SK-N-SH treated with all-trans-retinoic acid at 6 μM for 48 hours (cell line): ENCODE results near the gene PLA2R1.

Experiments
- ATAC-seq: fragments of 200-7000 bp; cut with Tn5 transposase; 3 replicates; pipeline ENCODE4 v1.9.1; 2020; ENCODE audit warnings: mild to moderate bottlenecking, moderate library complexity
- ARNTL ChIP-seq: fragments of 450-650 bp; formaldehyde crosslinking; IDR thresholded peaks from 2 replicates; pipeline ENCODE4 v1.5.0; 2020; ENCODE audit warnings: low read depth, mild to moderate bottlenecking, moderate library complexity, borderline replicate concordance
- CREB5 ChIP-seq: fragments of 250-450 bp; sonication (Bioruptor Pico); IDR thresholded peaks from 2 replicates; pipeline ENCODE4 v1.5.1; 2020; ENCODE audit warnings: low read depth, mild to moderate bottlenecking, moderate library complexity
- CSRNP3 ChIP-seq: fragments of 250-450 bp; sonication (Bioruptor Pico); IDR thresholded peaks from 2 replicates; pipeline ENCODE4 v1.5.1; 2021; ENCODE audit warnings: mild to moderate bottlenecking, moderate library complexity
- ESRRG ChIP-seq: fragments of 250-450 bp; sonication (Bioruptor Pico); IDR thresholded peaks from 2 replicates; pipeline ENCODE4 v1.6.1; 2021; ENCODE audit warnings: mild to moderate bottlenecking
- GLIS3 ChIP-seq: fragments of 250-450 bp; sonication (Bioruptor Pico); IDR thresholded peaks from 2 replicates; pipeline ENCODE4 v1.5.0; 2020; ENCODE audit warnings: mild to moderate bottlenecking, moderate library complexity
- ISL1 ChIP-seq: fragments of 250-450 bp; sonication (Bioruptor Pico); IDR thresholded peaks from 2 replicates; pipeline ENCODE4 v2.1.2; 2022; ENCODE audit warnings: mild to moderate bottlenecking, moderate library complexity
- OSR1 ChIP-seq: fragments of 250-450 bp; sonication (Bioruptor Pico); IDR thresholded peaks from 2 replicates; pipeline ENCODE4 v1.8.0; 2022; ENCODE audit warnings: moderate library complexity, mild to moderate bottlenecking, inconsistent platforms
- PATZ1 ChIP-seq: fragments of 250-450 bp; sonication (Bioruptor Pico); IDR thresholded peaks from 2 replicates; pipeline ENCODE4 v1.8.0; 2020; ENCODE audit warnings: mild to moderate bottlenecking, moderate library complexity, borderline replicate concordance
- POU6F1 ChIP-seq: fragments of 250-450 bp; sonication (Bioruptor Pico); IDR thresholded peaks from 2 replicates; pipeline ENCODE4 v1.8.0; 2021; ENCODE audit warnings: low read depth, mild to moderate bottlenecking, moderate library complexity, borderline replicate concordance
- PPARA ChIP-seq: fragments of 250-450 bp; sonication (Bioruptor Pico); IDR thresholded peaks from 2 replicates; pipeline ENCODE4 v1.5.0; 2020; ENCODE audit warnings: mild to moderate bottlenecking, borderline replicate concordance
- SNAI2 ChIP-seq: fragments of 250-450 bp; sonication (Bioruptor Pico); IDR thresholded peaks from 2 replicates; pipeline ENCODE4 v1.5.0; 2020; ENCODE audit warnings: mild to moderate bottlenecking, moderate library complexity
- TCF4 ChIP-seq: fragments of 250-450 bp; sonication (Bioruptor Pico); IDR thresholded peaks from 2 replicates; pipeline ENCODE4 v1.8.0; 2021; ENCODE audit warnings: mild to moderate bottlenecking, moderate library complexity, borderline replicate concordance
- TSHZ2 ChIP-seq: fragments of 250-450 bp; sonication (Bioruptor Pico); IDR thresholded peaks from 2 replicates; pipeline ENCODE4 v1.5.0; 2020; ENCODE audit warnings: mild to moderate bottlenecking, moderate library complexity
- ZC3H10 ChIP-seq: fragments of 250-450 bp; sonication (Bioruptor Pico); IDR thresholded peaks from 2 replicates; pipeline ENCODE4 v1.5.1; 2021; ENCODE audit warnings: mild to moderate bottlenecking, moderate library complexity
- ZFP3 ChIP-seq: fragments of 250-450 bp; sonication (Bioruptor Pico); IDR thresholded peaks from 2 replicates; pipeline ENCODE4 v1.5.0; 2020; ENCODE audit warnings: mild to moderate bottlenecking, moderate library complexity
- ZNF565 ChIP-seq: fragments of 450-650 bp; formaldehyde crosslinking; conservative IDR thresholded peaks from 2 replicates; pipeline ENCODE4 v1.5.0; 2020; ENCODE audit warnings: low read depth, mild to moderate bottlenecking, moderate library complexity

Gene PLA2R1

GRCh38 chr2:160028431-160029269, 33.8 kb downstream of the PLA2R1 start:
- no peak for ATAC-seq
- peak; percentile 65 for TF ChIP-seq ISL1 (CRISPR knock-in tag)
- no peak for TF ChIP-seq OSR1 (CRISPR knock-in tag)

GRCh38 chr2:160022162-160022561, 40.3 kb downstream of the PLA2R1 start:
- ATAC-seq = no peak
- TF ChIP-seq TCF4 (CRISPR knock-in tag) = no peak
- TF ChIP-seq, all 23 proteins: peak for 0

GRCh38 chr2:160019374-160020090, 42.9 kb downstream of the PLA2R1 start:
- TF ChIP-seq TSHZ2 (CRISPR knock-in tag) = no peak
- no peak for TF ChIP-seq ESRRG
- TF ChIP-seq PPARA (CRISPR knock-in tag) = no peak
- no peak for TF ChIP-seq ZNF565

GRCh38 chr2:160015746-160016145, 46.7 kb downstream of the PLA2R1 start:
- no peak for ATAC-seq
- TF ChIP-seq TSHZ2 (CRISPR knock-in tag) (no peak), CSRNP3 (CRISPR knock-in tag) (no peak), ESRRG (no peak), PATZ1 (no peak), ZFP3 (CRISPR knock-in tag) (no peak), PPARA (CRISPR knock-in tag) (no peak), CREB5 (CRISPR knock-in tag) (no peak), ARNTL (CRISPR knock-in tag) (no peak), SNAI2 (CRISPR knock-in tag) (no peak), ZC3H10 (no peak), POU6F1 (CRISPR knock-in tag) (no peak), GLIS3 (CRISPR knock-in tag) (no peak)

More at GRCh38 chr2:160019374-160020090, 42.9 kb downstream of the PLA2R1 start:
- no peak for ATAC-seq
